MM.1S (cell line): ENCODE measurements around the gene EMC6.

ENCODE experiments used
- DNase-seq: peaks from one replicate; pipeline ENCODE4 v3.0.0-alpha.2; 2015
- H2AFZ ChIP-seq: fragments of 300-600 bp; sonication (generic); 2 replicates; pipeline ENCODE4 v1.6.0; 2016; ENCODE audit warnings: antibody characterized with exemption, low read length
- H3F3A ChIP-seq: fragments of 300-600 bp; sonication (generic); 2 replicates; pipeline ENCODE4 v1.6.1; 2016; ENCODE audit warnings: mild to moderate bottlenecking, antibody characterized with exemption, low read length, moderate library complexity, mixed read lengths; ENCODE audit not compliant: insufficient read depth
- H3K27ac ChIP-seq: fragments of 300-600 bp; sonication (generic); 2 replicates; pipeline ENCODE4 v1.5.1; 2016; ENCODE audit warnings: mild to moderate bottlenecking, low read length
- H3K27me3 ChIP-seq: fragments of 300-600 bp; sonication (generic); replicated peaks from 2 replicates; pipeline ENCODE4 v1.6.0; 2016; ENCODE audit warnings: low read length; ENCODE audit not compliant: insufficient read depth
- H3K36me3 ChIP-seq: fragments of 300-600 bp; sonication (generic); replicated peaks from 2 replicates; pipeline ENCODE4 v1.6.1; 2016; ENCODE audit warnings: mild to moderate bottlenecking, low read length, mixed read lengths; ENCODE audit not compliant: insufficient read depth
- H3K4me1 ChIP-seq: fragments of 300-600 bp; sonication (generic); 2 replicates; pipeline ENCODE4 v1.6.1; 2016; ENCODE audit warnings: low read length, mixed read lengths
- H3K4me2 ChIP-seq: fragments of 300-600 bp; sonication (generic); 2 replicates; pipeline ENCODE4 v1.6.0; 2016; ENCODE audit warnings: low read depth, low read length
- H3K4me3 ChIP-seq: fragments of 300-600 bp; sonication (generic); 2 replicates; pipeline ENCODE4 v1.5.1; 2016; ENCODE audit warnings: low read length, mixed read lengths
- H3K79me2 ChIP-seq: fragments of 300-600 bp; sonication (generic); 2 replicates; pipeline ENCODE4 v1.6.1; 2016; ENCODE audit warnings: mixed run types, low read length, mixed read lengths
- H3K9ac ChIP-seq: fragments of 300-600 bp; sonication (generic); 2 replicates; pipeline ENCODE4 v1.6.1; 2016; ENCODE audit warnings: low read length, mixed read lengths
- H3K9me2 ChIP-seq: fragments of 300-600 bp; sonication (generic); replicated peaks from 2 replicates; pipeline ENCODE4 v1.6.1; 2016; ENCODE audit warnings: mild to moderate bottlenecking, low read length, mixed read lengths; ENCODE audit not compliant: insufficient read depth
- H3K9me3 ChIP-seq: fragments of 300-600 bp; sonication (generic); replicated peaks from 2 replicates; pipeline ENCODE4 v1.6.1; 2016; ENCODE audit warnings: mild to moderate bottlenecking, low read length, mixed read lengths; ENCODE audit not compliant: insufficient read depth
- H4K20me1 ChIP-seq: fragments of 300-600 bp; sonication (generic); 2 replicates; pipeline ENCODE4 v1.6.1; 2016; ENCODE audit warnings: mild to moderate bottlenecking, low read length, moderate library complexity, mixed read lengths; ENCODE audit not compliant: insufficient read depth
- CTCF ChIP-seq: fragments of 300-600 bp; sonication (generic); IDR thresholded peaks from 2 replicates; pipeline ENCODE4 v1.5.1; 2016; ENCODE audit warnings: antibody characterized with exemption, low read length, mixed read lengths
- EZH2 ChIP-seq: fragments of 300-600 bp; sonication (generic); optimal IDR thresholded peaks from 2 replicates; pipeline ENCODE3; 2017; ENCODE audit warnings: low read depth, mild to moderate bottlenecking, antibody characterized with exemption, low read length, mixed read lengths
- EZH2phosphoT487 ChIP-seq: fragments of 300-600 bp; sonication (generic); IDR thresholded peaks from 2 replicates; pipeline ENCODE4 v1.6.1; 2018; ENCODE audit warnings: antibody characterized with exemption, low read length

EMC6 gene

GRCh38 chr17:3632287-3632686 is 36.3 kb upstream of the EMC6 start:
- H3K79me2 ChIP-seq, result peaks cover 50% of the 10 kb centered on the region
- no peaks in the 10 kb centered on the region for H3K36me3 ChIP-seq

GRCh38 chr17:3635474-3636153 is 33.0 kb upstream of the EMC6 start:
- no peaks in the 10 kb centered on the region for H3K9me3 ChIP-seq
- peaks cover 6% of the 10 kb centered on the region for H3F3A ChIP-seq
- DNase-seq, result peak; percentile 30
- H3K36me3 ChIP-seq, result no peaks in the 10 kb centered on the region
- no peaks in the 10 kb centered on the region for H4K20me1 ChIP-seq
- H3K9me2 ChIP-seq, result no peaks in the 10 kb centered on the region
- peaks cover 4% of the 10 kb centered on the region; the same call in 1 of the 2 replicates for H3K4me1 ChIP-seq
- H3K27me3 ChIP-seq, result no peaks in the 10 kb centered on the region
- peak overlapping the region; percentile 71 for H3K4me2 ChIP-seq
- peak overlapping the region; percentile 95 for H3K4me3 ChIP-seq
- H3K79me2 ChIP-seq, result peaks cover 42% of the 10 kb centered on the region
- H2AFZ ChIP-seq, result peak overlapping the region; percentile 83
- no peak for TF ChIP-seq CTCF
- peak overlapping the region; percentile 90 for H3K9ac ChIP-seq
- H3K27ac ChIP-seq, result peak overlapping the region; percentile 27; the same call in 1 of the 2 replicates

More at GRCh38 chr17:3632287-3632686, 36.3 kb upstream of the EMC6 start:
- no peak for TF ChIP-seq EZH2
- no peak for TF ChIP-seq EZH2phosphoT487
- no peak for TF ChIP-seq CTCF
- Histone ChIP-seq H3K9me2 (no peaks in the 10 kb centered on the region), H3F3A (no peaks in the 10 kb centered on the region), H3K9me3 (no peaks in the 10 kb centered on the region), H3K4me1 (no peaks in the 10 kb centered on the region), H3K27ac (no peak overlapping the region), H2AFZ (no peak overlapping the region), H3K4me3 (no peak overlapping the region), H3K4me2 (no peak overlapping the region), H3K27me3 (no peaks in the 10 kb centered on the region), H3K9ac (no peak overlapping the region), H4K20me1 (no peaks in the 10 kb centered on the region)
- DNase-seq, result no peak

GRCh38 chr17:3636154-3636907 is 32.3 kb upstream of the EMC6 start, which contains the start of the genes CTNS and SHPK:
CTNS (plus strand) TSS chr17:3636760; CDS start chr17:3640207, 3,447 bp downstream.
SHPK (minus strand) TSS chr17:3636250; CDS start chr17:3636219, 31 bp downstream.
- Histone ChIP-seq H3K27me3 (no peaks in the 10 kb centered on the region), H3K9me3 (no peaks in the 10 kb centered on the region), H3K79me2 (peaks cover 38% of the 10 kb centered on the region), H3K4me1 (peaks cover 4% of the 10 kb centered on the region; the same call in 1 of the 2 replicates), H2AFZ (peak within 1 kb of the TSS; percentile 83), H3K9ac (peak within 1 kb of the TSS; percentile 90), H4K20me1 (no peaks in the 10 kb centered on the region), H3K9me2 (no peaks in the 10 kb centered on the region), H3K27ac (peak within 1 kb of the TSS; percentile 76), H3K36me3 (no peaks in the 10 kb centered on the region), H3K4me2 (peak within 1 kb of the TSS; percentile 83), H3F3A (peaks cover 6% of the 10 kb centered on the region), H3K4me3 (peak within 1 kb of the TSS; percentile 95)
- TF ChIP-seq EZH2, result no peak
- no peak for TF ChIP-seq EZH2phosphoT487
- no peak for TF ChIP-seq CTCF
- peak; percentile 98 for DNase-seq
